Measurements from ENCODE around the gene NEXMIF. TPM values are rescaled to one million over a fixed set of nuclear protein-coding genes. Genes with fewer than 3 reads are reported as not detected.

NEXMIF gene
- total RNA-seq, 4 donors from 2014 or later = 6.6 to 12.0 (median 8.9) TPM

- Histone ChIP-seq H3K27ac (no peak overlapping the region), H3K4me1 (no peaks in the 10 kb centered on the region), H3K4me3 (no peak overlapping the region), H3K36me3 (no peaks in the 10 kb centered on the region), H3K9me3 (no peaks in the 10 kb centered on the region), H3K27me3 (no peaks in the 10 kb centered on the region)
- TF ChIP-seq EP300 (IDR thresholded peaks at IDR 0.05) = no peak
- no peak for TF ChIP-seq CTCF (IDR thresholded peaks at IDR 0.05)
- no peak for TF ChIP-seq POLR2A (IDR thresholded peaks at IDR 0.05)
- no peak for TF ChIP-seq POLR2AphosphoS5 (IDR thresholded peaks at IDR 0.05)
- 59 to 79% methylated on average over 2 of the region's 2 CpGs for WGBS, 2 donors (ENCODE audit: low coverage in 1 of 2)
- ATAC-seq = no peak
These were observed 125.2 kb downstream of the NEXMIF start for GRCh38 chrX:74800062-74800461.

GRCh38 chrX:74797338-74797887, 127.8 kb downstream of the NEXMIF start:
- no peak for ATAC-seq
- TF ChIP-seq EP300 (IDR thresholded peaks at IDR 0.05) (no peak), CTCF (IDR thresholded peaks at IDR 0.05) (no peak)
- Histone ChIP-seq H3K4me3 (no peak overlapping the region), H3K27ac (no peak overlapping the region), H3K4me1 (no peaks in the 10 kb centered on the region), H3K36me3 (no peaks in the 10 kb centered on the region), H3K9me3 (no peaks in the 10 kb centered on the region), H3K27me3 (no peaks in the 10 kb centered on the region)
- 89 to 100% methylated on average over 1 of the region's 2 CpGs for WGBS, 2 donors (ENCODE audit: low coverage in 1 of 2)

- H3K27me3 ChIP-seq = no peaks in the 10 kb centered on the region
- H3K4me3 ChIP-seq = no peak overlapping the region
- no peak overlapping the region for H3K27ac ChIP-seq
- ATAC-seq = no peak
- no peaks in the 10 kb centered on the region for H3K4me1 ChIP-seq
- TF ChIP-seq POLR2AphosphoS5 (IDR thresholded peaks at IDR 0.05) = no peak
- no peak for TF ChIP-seq CTCF (IDR thresholded peaks at IDR 0.05)
- no peak for TF ChIP-seq POLR2A (IDR thresholded peaks at IDR 0.05)
- no peak for TF ChIP-seq EP300 (IDR thresholded peaks at IDR 0.05)
- WGBS, 2 donors (ENCODE audit: low coverage in 1 of 2) = 17 to 20% methylated on average over 1 of the region's 1 CpG
- no peaks in the 10 kb centered on the region for H3K36me3 ChIP-seq
- H3K9me3 ChIP-seq = no peaks in the 10 kb centered on the region
These were observed 136.6 kb downstream of the NEXMIF start for GRCh38 chrX:74788545-74789086.

- ATAC-seq = no peak
These were observed 140.6 kb downstream of the NEXMIF start for GRCh38 chrX:74784629-74785028.

More at GRCh38 chrX:74784629-74785028, 140.6 kb downstream of the NEXMIF start:
- Histone ChIP-seq H3K36me3 (no peaks in the 10 kb centered on the region), H3K27me3 (no peaks in the 10 kb centered on the region), H3K9me3 (no peaks in the 10 kb centered on the region), H3K4me1 (no peaks in the 10 kb centered on the region), H3K4me3 (no peak overlapping the region), H3K27ac (no peak overlapping the region)
- no peak for TF ChIP-seq EP300 (IDR thresholded peaks at IDR 0.05)
- no peak for TF ChIP-seq POLR2AphosphoS5 (IDR thresholded peaks at IDR 0.05)
- no peak for TF ChIP-seq CTCF (IDR thresholded peaks at IDR 0.05)
- TF ChIP-seq POLR2A (IDR thresholded peaks at IDR 0.05) = no peak
- WGBS, 2 donors (ENCODE audit: low coverage in 1 of 2) = 63 to 83% methylated on average over 2 to 3 of the region's 3 CpGs
